GM21515 (cell line): Measurements from ENCODE around the gene UNC13B.

Experiments
- ATAC-seq: cut with Tn5 transposase; IDR thresholded peaks from one replicate; pipeline ENCODE4 v1.9.1; 2021; ENCODE audit not compliant: unreplicated experiment

UNC13B gene

GRCh38 chr9:35415402-35416097 lies 253.7 kb downstream of the UNC13B start:
- ATAC-seq: no peak

- ATAC-seq: no peak
These were observed 254.3 kb downstream of the UNC13B start for GRCh38 chr9:35416098-35416427.

DNA sequence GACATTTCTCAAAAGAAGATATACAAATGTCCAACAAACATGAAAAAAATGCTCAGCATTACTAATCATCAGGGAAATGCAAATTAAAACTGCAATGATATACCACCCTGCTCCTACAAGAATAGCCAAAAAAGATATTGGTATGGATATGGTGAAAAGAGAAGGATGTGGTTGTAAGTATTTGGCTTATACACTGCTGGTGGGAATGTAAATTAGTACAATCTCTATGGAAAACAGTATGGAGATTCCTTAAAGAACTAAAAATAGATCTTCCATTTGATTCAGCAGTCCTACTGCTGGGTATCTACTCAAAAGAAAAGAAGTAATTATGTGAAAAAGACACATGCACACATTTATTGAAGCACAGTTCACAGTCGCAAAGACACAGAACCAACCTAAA lies 260.5 kb downstream of the UNC13B start:
- no peak for ATAC-seq

GRCh38 chr9:35422753-35423152 lies 260.9 kb downstream of the UNC13B start:
- no peak for ATAC-seq

DNA sequence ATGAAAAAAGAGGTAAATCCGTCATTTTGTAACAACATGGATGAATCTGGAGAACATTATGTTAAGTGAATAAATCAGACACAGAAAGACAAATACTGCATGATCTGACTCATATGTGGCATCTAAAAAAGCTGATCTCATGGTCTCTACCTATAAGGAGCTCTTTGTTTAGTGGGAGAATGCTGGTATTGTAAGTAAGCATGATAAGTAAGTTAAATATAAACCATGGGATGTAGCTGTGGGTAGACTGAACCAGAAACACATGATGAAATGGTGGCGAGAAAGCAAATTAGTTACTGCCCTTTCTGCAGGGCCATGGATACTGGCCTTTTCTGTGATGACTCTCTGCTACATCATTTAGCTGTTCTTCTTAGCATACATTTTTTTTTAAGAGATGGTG lies 261.7 kb downstream of the UNC13B start:
- ATAC-seq: no peak

DNA sequence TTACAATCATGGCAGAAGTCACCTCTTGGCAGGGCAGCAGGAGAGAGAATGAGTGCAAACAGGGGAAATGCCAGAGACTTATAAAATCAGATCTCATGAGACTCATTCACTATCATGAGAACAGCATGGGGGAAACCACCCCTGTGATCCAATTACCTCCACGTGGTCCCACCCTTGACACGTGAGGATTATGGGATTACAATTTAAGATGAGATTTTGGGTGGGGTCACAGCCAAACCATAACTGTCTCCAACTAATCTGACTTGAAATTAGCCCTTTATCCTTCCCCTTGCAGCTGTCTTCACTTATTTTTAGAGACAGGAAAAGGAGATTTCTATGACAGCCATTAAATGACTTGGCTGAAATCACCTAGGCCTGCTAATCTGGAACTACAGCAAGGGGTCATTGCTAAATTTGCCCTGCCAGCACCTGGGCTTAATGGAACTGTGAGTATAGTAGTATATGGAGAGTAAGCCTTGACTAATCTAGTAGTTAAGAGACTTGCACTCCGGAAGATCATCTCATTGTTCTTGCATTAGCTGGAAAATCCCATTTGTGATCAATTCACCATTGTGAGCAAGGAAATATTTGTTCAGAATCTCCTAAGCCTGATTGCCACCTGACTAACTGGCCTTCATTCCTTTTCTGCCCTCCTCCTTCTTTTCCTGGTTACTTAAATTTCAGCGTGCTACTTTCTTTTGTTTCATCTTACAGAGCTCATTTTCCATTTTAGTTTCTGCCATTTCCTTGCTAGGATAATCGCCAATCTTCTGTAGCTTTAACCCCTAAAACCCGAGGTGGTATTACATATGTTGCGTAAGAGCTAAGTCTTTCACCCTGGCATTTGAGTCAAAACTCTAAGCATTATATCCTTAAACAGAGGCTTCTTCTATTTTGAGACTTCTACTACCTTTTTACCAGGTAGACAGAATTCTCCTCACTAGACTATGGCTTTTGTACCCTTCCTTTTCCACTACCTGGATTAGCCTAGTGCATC lies 262.8 kb downstream of the UNC13B start:
- no peak for ATAC-seq

DNA sequence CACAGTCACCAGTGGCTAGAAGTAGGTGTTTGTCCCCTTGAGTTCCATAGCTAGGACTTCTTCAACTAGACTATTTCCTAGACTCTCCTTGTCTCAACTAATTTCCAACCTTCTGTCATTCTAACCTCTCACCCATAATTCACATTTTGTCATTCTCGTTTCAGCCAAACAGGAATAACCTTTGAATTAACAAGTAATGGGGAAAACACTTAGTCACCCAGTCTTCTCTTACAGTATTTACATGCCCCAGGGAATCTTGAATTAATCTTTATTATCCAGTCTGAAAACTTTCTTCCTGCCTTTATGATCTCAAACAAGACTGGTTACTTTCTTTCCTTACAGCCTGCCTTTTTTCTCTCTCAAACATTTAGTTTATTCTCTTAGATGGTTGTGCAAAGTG lies 264.8 kb downstream of the UNC13B start:
- ATAC-seq: no peak

GRCh38 chr9:35431467-35431866 lies 269.7 kb downstream of the UNC13B start:
- ATAC-seq: no peak

- no peak for ATAC-seq
These were observed 270.3 kb downstream of the UNC13B start for GRCh38 chr9:35432076-35432475.

GRCh38 chr9:35436933-35437332 lies 275.1 kb downstream of the UNC13B start:
- ATAC-seq: no peak

- ATAC-seq: no peak
These were observed 284.2 kb downstream of the UNC13B start for GRCh38 chr9:35446012-35446411.

GRCh38 chr9:35448496-35448895 lies 286.7 kb downstream of the UNC13B start:
- ATAC-seq: no peak

DNA sequence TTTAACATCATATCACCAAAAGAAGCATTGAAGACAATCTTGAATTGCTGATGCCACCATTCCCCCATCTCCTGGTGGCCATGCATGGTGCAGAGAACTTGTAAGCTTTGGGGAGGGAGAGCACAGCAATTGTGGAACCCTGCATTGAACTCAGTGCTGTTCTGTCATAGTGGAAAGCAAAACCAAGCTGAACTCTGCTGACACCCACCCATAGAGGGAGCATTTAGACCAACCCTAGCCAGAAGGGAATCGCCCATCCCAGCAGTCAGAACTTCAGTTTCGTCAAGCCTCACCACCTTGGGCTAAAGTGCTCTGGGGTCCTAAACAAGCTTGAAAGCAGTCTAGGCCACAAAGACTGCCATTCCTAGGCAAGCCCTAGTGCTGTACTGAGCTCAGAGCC lies 290.7 kb downstream of the UNC13B start:
- ATAC-seq: no peak

- ATAC-seq: no peak
These were observed 292.0 kb downstream of the UNC13B start for GRCh38 chr9:35453786-35454185.
